Gastrocnemius medialis (tissue), 4 donors: ENCODE results near the gene RAB6B. TPM values are rescaled to one million over a fixed set of nuclear protein-coding genes. Genes with fewer than 3 reads are reported as not detected.

Experiments used
- ATAC-seq, 2 donors: fragments of 150-250 bp; one replicate each; pipeline ENCODE4 v1.9.1; 2016
- DNase-seq, 2 donors: peaks; one replicate each; pipeline ENCODE4 v3.0.0-alpha.2; 2019
- H3K27ac ChIP-seq, 4 donors: fragments of 200-600 bp; sonication (generic); 1 replicate in 1 of 4; 2 replicates in 3 of 4; pipeline ENCODE4 v1.5.1; 2016 to 2018; ENCODE audit warnings: mild to moderate bottlenecking in 2 of 4, moderate library complexity in 1 of 4
- H3K27me3 ChIP-seq, 3 donors: fragments of 200-600 bp; sonication (generic) in 2 of 3; 1 replicate in 1 of 3; 2 replicates in 2 of 3; pipeline versions ENCODE4 v1.5.1 to v1.6.0; 2016 to 2019; ENCODE audit warnings: mild to moderate bottlenecking in 1 of 3, moderate library complexity in 1 of 3
- H3K36me3 ChIP-seq, 2 donors: fragments of 200-600 bp; sonication (generic) in 1 of 2; one replicate each; pipeline ENCODE4 v1.5.1; 2017 to 2018
- H3K4me1 ChIP-seq, 2 donors: fragments of 200-600 bp; sonication (generic) in 1 of 2; one replicate each; pipeline ENCODE4 v1.5.1; 2016 to 2017; ENCODE audit warnings: mild to moderate bottlenecking in 2 of 2
- H3K4me3 ChIP-seq, 4 donors: fragments of 200-600 bp; sonication (generic) in 3 of 4; 1 replicate in 1 of 4; 2 replicates in 3 of 4; pipeline ENCODE4 v1.5.1; 2016 to 2019; ENCODE audit warnings: mild to moderate bottlenecking in 2 of 4
- H3K9me3 ChIP-seq, 3 donors: fragments of 200-600 bp; sonication (generic) in 2 of 3; 1 replicate in 1 of 3; 2 replicates in 2 of 3; pipeline ENCODE4 v1.5.1; 2016 to 2019
- POLR2A ChIP-seq, 2 donors: fragments of 450-650 bp; IDR thresholded peaks; one replicate each; pipeline ENCODE4 v1.6.1; 2017; ENCODE audit warnings: antibody characterized with exemption in 2 of 2, mild to moderate bottlenecking in 2 of 2, moderate library complexity in 2 of 2
- in situ Hi-C, 4 donors: fragments of 200-750 bp; cut with MboI; loops; one replicate each; pipeline versions ENCODE4 v1.15.0 to v1.8.0; 2017; ENCODE audit warnings: low sequenced_read_pairs in 4 of 4
- intact Hi-C: fragments of 100-400 bp; cut with DNase I; formaldehyde crosslinking; loops from one replicate; pipeline ENCODE4 v1.15.1; 2023; ENCODE audit warnings: low total_unique reads
- total RNA-seq, 4 donors: library from RNA; depleted of rRNA; stranded (reverse); fragments of >200 nt; gene quantifications; one replicate each; pipeline versions ENCODE4 v1.1.0 to v1.2.3, GENCODE V29; 2016
- TF ChIP-seq, protein P1 (sequence below), 5 experiments: fragments of 450-650 bp in 3 of 5; fragments of 200-600 bp in 2 of 5; sonication (generic) in 2 of 5; IDR thresholded peaks in 4 of 5; conservative IDR thresholded peaks in 1 of 5; 1 replicate in 4 of 5; 2 replicates in 1 of 5; pipeline ENCODE4 v1.5.1; 2016 to 2019; ENCODE audit warnings: antibody characterized with exemption in 5 of 5, mild to moderate bottlenecking in 3 of 5, moderate library complexity in 3 of 5

Gene RAB6B
- total RNA-seq, 4 donors from 2014 or later: 0.31 to 1.1 (median 0.72) TPM

DNA sequence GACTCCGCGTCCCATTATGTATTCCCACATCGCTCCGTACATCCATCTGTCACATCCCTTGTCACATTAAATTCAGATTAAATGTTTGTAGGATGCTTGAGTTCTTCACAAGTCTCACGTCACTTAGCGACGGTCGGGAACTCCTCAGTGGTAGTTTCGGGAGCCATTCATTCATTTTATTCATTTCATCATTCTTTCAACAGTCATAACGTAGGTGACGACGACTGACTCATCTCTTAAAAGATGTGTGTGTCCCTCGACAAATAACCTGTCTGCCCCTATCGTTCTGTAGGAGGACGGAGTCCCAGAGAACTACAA, 90.3 kb downstream of the RAB6B start:
- peak overlapping the region in 3 of 4 donors; percentile 72 to 85 (median 78) for H3K27ac ChIP-seq
- intact Hi-C loops (loop anchor here (2.0 to 10.0 kb wide), 4 partner anchors 143 to 1083 kb away; partner anchors contain the start of genes ANAPC13, CDV3, CEP63 and NPHP3), in situ Hi-C loops (loop anchor here in 1 of 4 donors (25.0 kb wide), 2 partner anchors 682 to 1093 kb away; partner anchors contain the start of genes ANAPC13, CEP63 and NPHP3)
- TF ChIP-seq, protein P1, sequence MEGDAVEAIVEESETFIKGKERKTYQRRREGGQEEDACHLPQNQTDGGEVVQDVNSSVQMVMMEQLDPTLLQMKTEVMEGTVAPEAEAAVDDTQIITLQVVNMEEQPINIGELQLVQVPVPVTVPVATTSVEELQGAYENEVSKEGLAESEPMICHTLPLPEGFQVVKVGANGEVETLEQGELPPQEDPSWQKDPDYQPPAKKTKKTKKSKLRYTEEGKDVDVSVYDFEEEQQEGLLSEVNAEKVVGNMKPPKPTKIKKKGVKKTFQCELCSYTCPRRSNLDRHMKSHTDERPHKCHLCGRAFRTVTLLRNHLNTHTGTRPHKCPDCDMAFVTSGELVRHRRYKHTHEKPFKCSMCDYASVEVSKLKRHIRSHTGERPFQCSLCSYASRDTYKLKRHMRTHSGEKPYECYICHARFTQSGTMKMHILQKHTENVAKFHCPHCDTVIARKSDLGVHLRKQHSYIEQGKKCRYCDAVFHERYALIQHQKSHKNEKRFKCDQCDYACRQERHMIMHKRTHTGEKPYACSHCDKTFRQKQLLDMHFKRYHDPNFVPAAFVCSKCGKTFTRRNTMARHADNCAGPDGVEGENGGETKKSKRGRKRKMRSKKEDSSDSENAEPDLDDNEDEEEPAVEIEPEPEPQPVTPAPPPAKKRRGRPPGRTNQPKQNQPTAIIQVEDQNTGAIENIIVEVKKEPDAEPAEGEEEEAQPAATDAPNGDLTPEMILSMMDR (IDR thresholded peaks at IDR 0.05 in 4 of 5, conservative IDR thresholded peaks at IDR 0.05 in 1 of 5): no peak
- TF ChIP-seq POLR2A (IDR thresholded peaks at IDR 0.05): no peak
- no peaks in the 10 kb centered on the region for H3K9me3 ChIP-seq
- peaks cover 6 to 11% of the 10 kb centered on the region in 2 donors for H3K4me1 ChIP-seq
- no peak for ATAC-seq
- DNase-seq: no peak
- no peaks in the 10 kb centered on the region for H3K27me3 ChIP-seq
- H3K36me3 ChIP-seq: peaks cover 0 to 25% of the 10 kb centered on the region in 2 donors
- peak overlapping the region; percentile 74 to 96 (median 87) for H3K4me3 ChIP-seq

DNA sequence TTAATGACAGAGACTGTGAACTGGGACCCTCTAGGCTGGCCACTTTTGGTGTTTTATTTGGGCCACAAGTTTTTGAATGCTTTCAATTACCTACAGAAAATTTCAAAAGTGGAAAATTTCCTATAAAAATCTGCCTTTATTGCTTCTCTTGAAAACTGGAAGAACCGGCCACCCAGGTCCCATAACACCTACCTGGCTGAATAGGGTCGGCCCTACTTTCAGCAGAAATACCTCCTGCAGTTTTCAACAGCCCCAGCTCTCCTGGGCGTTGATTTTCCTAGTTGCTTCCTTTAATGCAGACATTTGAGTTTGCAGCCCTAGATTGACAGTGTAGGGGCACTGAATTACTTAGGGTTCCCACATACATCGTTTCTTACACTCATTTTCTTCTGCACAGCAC, 90.8 kb downstream of the RAB6B start:
- no peak for ATAC-seq
- TF ChIP-seq POLR2A (IDR thresholded peaks at IDR 0.05): no peak
- TF ChIP-seq, protein P1 (IDR thresholded peaks at IDR 0.05 in 4 of 5, conservative IDR thresholded peaks at IDR 0.05 in 1 of 5): no peak
- Histone ChIP-seq H3K27me3 (no peaks in the 10 kb centered on the region), H3K36me3 (peaks cover 0 to 21% of the 10 kb centered on the region in 2 donors), H3K9me3 (no peaks in the 10 kb centered on the region), H3K4me3 (peak overlapping the region in 3 of 4 donors; percentile 74 to 96 (median 91)), H3K27ac (no peak overlapping the region), H3K4me1 (peaks cover 6 to 11% of the 10 kb centered on the region in 2 donors)
- in situ Hi-C loops (loop anchor here in 1 of 4 donors (25.0 kb wide), 2 partner anchors 682 to 1093 kb away; partner anchors contain the start of genes ANAPC13, CEP63 and NPHP3), intact Hi-C loops (loop anchor here (2.0 to 10.0 kb wide), 4 partner anchors 143 to 1083 kb away; partner anchors contain the start of genes ANAPC13, CDV3, CEP63 and NPHP3)
- DNase-seq: no peak

GRCh38 chr3:133803469-133803868, 92.2 kb downstream of the RAB6B start:
- intact Hi-C loops (loop anchor here (10.0 kb wide), 1 partner anchor 681 kb away; the partner anchor contains the start of genes ANAPC13 and CEP63), in situ Hi-C loops (loop anchor here in 1 of 4 donors (25.0 kb wide), 2 partner anchors 684 to 1091 kb away; partner anchors contain the start of genes ANAPC13, CEP63 and NPHP3)

DNA sequence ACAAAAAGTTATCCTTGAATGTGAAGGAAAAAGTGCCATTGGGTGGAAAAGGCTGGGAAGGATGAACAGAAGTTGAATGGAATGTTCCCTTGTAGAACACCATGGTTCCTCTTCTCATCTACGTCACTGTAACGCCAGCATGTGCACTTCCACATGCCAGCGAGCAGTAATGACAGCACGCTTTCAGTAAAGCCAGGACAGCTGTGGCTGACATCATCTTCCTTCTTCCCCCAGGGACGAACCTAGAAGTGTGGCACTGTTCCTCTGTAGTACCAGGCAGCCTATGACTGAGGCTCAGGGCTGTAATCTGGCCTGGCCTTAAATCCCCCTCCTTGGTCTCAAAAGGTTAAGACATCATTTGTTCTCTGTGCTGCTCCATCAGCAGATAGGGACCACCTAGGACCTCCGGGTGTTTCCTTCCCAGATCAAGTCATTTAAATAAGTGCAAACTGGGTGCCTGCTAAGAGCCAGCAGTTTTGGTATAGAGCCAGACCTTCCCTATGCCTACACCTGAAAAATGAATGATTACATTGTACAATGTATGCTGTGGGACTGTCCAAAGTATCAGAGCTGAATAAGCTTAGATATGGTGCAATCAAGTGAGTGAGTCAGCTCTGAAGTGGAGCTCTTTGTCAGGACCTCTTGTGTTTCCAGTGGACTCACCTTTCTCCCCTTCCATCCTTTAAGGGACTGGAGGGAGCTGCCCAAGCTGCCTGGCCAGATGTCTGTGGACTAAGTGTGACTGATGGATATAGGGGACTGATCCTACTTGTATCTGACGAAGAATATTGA, 95.7 kb downstream of the RAB6B start:
- Histone ChIP-seq H3K4me1 (no peaks in the 10 kb centered on the region), H3K4me3 (no peak overlapping the region), H3K27me3 (no peaks in the 10 kb centered on the region), H3K9me3 (no peaks in the 10 kb centered on the region), H3K27ac (no peak overlapping the region), H3K36me3 (no peaks in the 10 kb centered on the region)
- intact Hi-C loops (loop anchor here (10.0 kb wide), 1 partner anchor 685 kb away; the partner anchor contains the start of genes ANAPC13 and CEP63), in situ Hi-C loops (loop anchor here in 1 of 4 donors (25.0 kb wide), 2 partner anchors 687 to 1088 kb away; partner anchors contain the start of genes ANAPC13, CEP63 and NPHP3)
- peak in 1 of 2 donors; percentile 22 for DNase-seq
- no peak for TF ChIP-seq POLR2A (IDR thresholded peaks at IDR 0.05)
- TF ChIP-seq, protein P1 (IDR thresholded peaks at IDR 0.05 in 4 of 5, conservative IDR thresholded peaks at IDR 0.05 in 1 of 5): no peak
- ATAC-seq: no peak

More at GRCh38 chr3:133803469-133803868, 92.2 kb downstream of the RAB6B start:
- no peak overlapping the region for H3K4me3 ChIP-seq
- no peak overlapping the region for H3K27ac ChIP-seq
- H3K4me1 ChIP-seq: peaks cover 6 to 11% of the 10 kb centered on the region in 2 donors
- peaks cover 0 to 12% of the 10 kb centered on the region in 2 donors for H3K36me3 ChIP-seq
- DNase-seq (no peak), ATAC-seq (no peak)
- no peaks in the 10 kb centered on the region for H3K27me3 ChIP-seq
- TF ChIP-seq, protein P1 (IDR thresholded peaks at IDR 0.05 in 4 of 5, conservative IDR thresholded peaks at IDR 0.05 in 1 of 5): no peak
- no peak for TF ChIP-seq POLR2A (IDR thresholded peaks at IDR 0.05)
- H3K9me3 ChIP-seq: no peaks in the 10 kb centered on the region
